ENCODE results near the gene SSTR1. TPM values are rescaled to one million over a fixed set of nuclear protein-coding genes. Genes with fewer than 3 reads are reported as not detected.

The SSTR1 gene
- total RNA-seq, 1 experiment from 2014 or later: not detected

DNA sequence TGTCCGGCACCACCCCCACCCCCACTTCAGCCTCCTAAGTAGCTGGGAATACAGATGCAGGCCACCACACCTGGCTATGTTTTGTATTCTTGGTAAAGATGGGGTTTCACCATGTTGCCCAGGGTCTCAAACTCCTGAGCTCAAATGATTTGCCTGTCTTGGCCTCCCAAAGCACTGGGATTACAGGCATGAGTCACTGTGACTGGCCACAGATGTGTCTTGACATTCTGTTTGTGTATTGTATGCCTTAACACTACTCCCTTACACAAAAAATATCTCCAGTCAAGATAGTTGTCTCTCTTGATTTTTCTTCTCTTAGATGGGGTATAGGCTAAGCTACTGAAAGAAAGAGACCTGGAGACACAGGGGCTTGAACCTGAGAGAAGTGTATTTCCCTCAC is 30.6 kb downstream of the SSTR1 start:
- no peak overlapping the region for H3K4me3 ChIP-seq
- H3K27me3 ChIP-seq (replicated peaks): peaks cover 4% of the 10 kb centered on the region; the same call in 1 of the 2 replicates
- H3K27ac ChIP-seq: no peak overlapping the region
- H3K9me3 ChIP-seq (replicated peaks): no peaks in the 10 kb centered on the region
- no peak for DNase-seq (ENCODE audit: low read depth in 1 of 2, low spot score in 2 of 2)
- H3K36me3 ChIP-seq: no peaks in the 10 kb centered on the region
- H3K4me1 ChIP-seq (replicated peaks): no peaks in the 10 kb centered on the region

DNA sequence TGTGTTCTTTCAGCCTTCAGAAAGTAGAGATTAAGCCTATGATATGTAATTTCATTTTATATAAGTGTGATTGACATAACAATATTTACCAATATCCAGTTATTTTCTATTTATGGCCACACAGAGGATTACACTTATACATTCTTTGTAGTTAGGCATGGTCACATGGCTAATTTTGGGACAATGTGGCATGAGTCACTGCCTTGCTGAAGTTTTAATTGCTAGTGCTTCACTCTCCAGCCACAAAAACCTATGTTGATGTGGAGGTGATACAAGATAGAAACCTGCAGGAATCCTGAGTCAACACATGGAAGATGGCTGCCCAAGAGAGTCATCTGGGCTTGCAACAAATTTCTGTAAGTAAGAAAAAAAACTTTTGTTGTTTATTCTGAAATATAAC is 31.2 kb downstream of the SSTR1 start:
- H3K36me3 ChIP-seq: no peaks in the 10 kb centered on the region
- H3K27ac ChIP-seq: no peak overlapping the region
- H3K4me3 ChIP-seq: no peak overlapping the region
- H3K4me1 ChIP-seq (replicated peaks): no peaks in the 10 kb centered on the region
- no peak for DNase-seq (ENCODE audit: low read depth in 1 of 2, low spot score in 2 of 2)
- H3K27me3 ChIP-seq (replicated peaks): peaks cover under 1% of the 10 kb centered on the region; the same call in 1 of the 2 replicates
- no peaks in the 10 kb centered on the region for H3K9me3 ChIP-seq (replicated peaks)

DNA sequence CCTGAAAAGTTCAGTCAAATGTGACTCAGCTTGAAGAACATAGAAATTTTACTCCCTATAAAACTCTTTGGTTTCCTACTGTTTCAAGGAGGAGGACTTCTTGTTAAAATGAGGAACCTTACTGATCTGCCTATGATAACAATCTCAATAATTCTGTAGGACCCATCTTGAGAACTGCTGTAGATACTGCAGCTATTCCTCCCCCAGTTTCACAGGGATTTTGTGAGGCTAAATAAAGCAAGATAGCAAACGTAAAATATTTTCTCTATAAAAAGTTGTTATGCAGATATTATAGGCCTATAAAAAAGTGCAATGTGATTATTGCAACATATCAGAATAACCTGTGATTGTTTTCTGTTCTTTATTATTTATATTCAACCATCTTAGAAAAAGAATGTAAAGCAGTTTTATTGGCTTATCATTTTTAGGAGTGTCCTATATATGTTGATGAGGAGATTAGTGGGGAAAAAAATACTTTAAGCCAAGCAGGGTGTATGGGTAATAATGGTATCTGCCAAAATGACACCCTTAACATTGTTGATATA is 36.1 kb downstream of the SSTR1 start:
- no peak for DNase-seq (ENCODE audit: low read depth in 1 of 2, low spot score in 2 of 2)
- no peak overlapping the region for H3K27ac ChIP-seq

DNA sequence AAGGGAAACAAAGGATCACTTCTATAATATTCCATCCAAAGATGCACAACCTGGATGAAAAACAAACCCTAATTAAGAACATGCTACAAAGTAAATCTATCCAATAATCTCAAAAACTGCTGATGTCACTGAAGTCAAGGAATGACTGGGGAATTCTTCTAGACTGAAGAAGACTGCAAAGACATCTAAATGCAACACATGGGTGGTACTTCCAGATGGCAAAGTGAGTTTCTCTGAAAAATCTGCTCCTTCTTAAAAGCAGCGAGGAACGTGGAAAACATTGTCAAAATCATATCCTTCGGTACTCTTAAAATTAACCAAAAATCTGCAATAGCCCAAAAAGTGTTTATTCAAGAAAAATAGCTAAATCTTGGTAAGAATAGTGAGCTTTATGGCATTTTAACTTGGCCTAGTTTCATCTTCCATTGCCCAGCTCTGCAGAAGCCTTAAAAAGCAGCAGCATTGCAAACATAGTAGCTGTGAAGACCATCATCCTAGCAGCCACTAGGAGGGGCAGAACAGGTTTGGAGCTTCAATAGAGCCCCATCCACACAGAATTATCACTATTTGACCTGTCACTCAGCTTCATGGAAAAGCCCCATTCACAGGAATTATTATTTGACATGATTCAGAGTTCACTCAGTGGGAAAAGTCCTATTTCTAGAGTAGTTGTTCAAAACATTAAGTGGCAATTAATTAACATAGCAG is 40.8 kb downstream of the SSTR1 start:
- H3K9me3 ChIP-seq (replicated peaks): no peaks in the 10 kb centered on the region
- H3K27ac ChIP-seq: no peak overlapping the region
- H3K27me3 ChIP-seq (replicated peaks): no peaks in the 10 kb centered on the region
- no peak overlapping the region for H3K4me3 ChIP-seq
- DNase-seq (ENCODE audit: low read depth in 1 of 2, low spot score in 2 of 2): no peak
- no peaks in the 10 kb centered on the region for H3K36me3 ChIP-seq
- H3K4me1 ChIP-seq (replicated peaks): no peaks in the 10 kb centered on the region

More for the DNA sequence above, 36.1 kb downstream of the SSTR1 start:
- no peaks in the 10 kb centered on the region for H3K4me1 ChIP-seq (replicated peaks)
- H3K4me3 ChIP-seq: no peak overlapping the region
- no peaks in the 10 kb centered on the region for H3K9me3 ChIP-seq (replicated peaks)
- no peaks in the 10 kb centered on the region for H3K27me3 ChIP-seq (replicated peaks)
- H3K36me3 ChIP-seq: no peaks in the 10 kb centered on the region

DNA sequence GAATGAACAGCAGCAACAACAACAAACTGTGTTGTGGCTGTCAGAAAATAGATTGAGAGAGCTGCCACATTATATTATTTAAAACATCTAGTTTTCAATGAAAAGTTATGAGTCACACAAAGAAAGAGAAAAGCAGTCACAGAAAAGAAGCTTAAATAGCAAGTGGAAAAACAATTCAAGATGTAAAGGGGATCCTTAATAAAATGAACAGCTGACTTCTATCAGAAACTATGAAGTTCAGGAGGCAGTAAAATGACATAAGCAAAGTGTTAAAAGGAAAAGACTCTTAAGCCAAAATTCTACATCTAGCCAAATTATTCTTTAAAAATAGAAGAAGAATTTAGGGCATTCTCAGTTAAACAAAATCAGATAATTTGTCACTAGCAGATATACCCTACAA is 42.6 kb downstream of the SSTR1 start:
- no peak for DNase-seq (ENCODE audit: low read depth in 1 of 2, low spot score in 2 of 2)
- Histone ChIP-seq H3K4me1 (replicated peaks) (no peaks in the 10 kb centered on the region), H3K9me3 (replicated peaks) (no peaks in the 10 kb centered on the region)

DNA sequence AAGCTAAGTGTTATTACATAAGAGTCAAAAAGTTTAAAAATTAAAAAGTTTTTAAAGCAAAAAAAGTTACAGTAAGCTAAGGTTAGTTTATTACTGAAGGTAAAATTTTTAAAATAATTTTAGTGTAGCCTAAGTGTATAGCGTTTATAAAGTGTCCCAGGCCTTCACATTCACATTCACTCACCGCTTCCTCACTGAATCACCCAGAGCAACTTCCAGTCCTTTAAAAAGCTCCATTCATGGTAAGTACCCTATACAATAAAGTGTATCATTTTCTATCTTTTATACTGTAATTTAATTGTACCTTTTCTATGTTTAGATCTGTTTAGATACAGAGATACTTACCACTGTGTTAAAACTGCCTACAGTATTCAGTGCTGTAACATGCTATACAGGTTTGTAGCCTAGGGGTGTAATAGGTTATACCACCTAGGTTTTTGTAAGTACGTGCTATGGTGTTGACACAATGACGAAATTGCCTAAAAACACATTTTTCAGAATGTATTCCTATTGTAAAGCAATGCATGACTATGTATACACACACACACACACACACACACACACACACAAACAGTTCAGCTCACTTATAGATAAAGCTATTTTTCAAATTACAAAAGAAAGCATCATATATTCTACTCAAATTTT is 44.5 kb downstream of the SSTR1 start:
- Histone ChIP-seq H3K36me3 (no peaks in the 10 kb centered on the region), H3K4me3 (no peak overlapping the region), H3K9me3 (replicated peaks) (no peaks in the 10 kb centered on the region), H3K27ac (no peak overlapping the region), H3K4me1 (replicated peaks) (no peaks in the 10 kb centered on the region), H3K27me3 (replicated peaks) (no peaks in the 10 kb centered on the region)
- DNase-seq (ENCODE audit: low read depth in 1 of 2, low spot score in 2 of 2): no peak

More for the DNA sequence above, 42.6 kb downstream of the SSTR1 start:
- no peak overlapping the region for H3K27ac ChIP-seq
- no peaks in the 10 kb centered on the region for H3K36me3 ChIP-seq
- H3K27me3 ChIP-seq (replicated peaks): no peaks in the 10 kb centered on the region
- no peak overlapping the region for H3K4me3 ChIP-seq

DNA sequence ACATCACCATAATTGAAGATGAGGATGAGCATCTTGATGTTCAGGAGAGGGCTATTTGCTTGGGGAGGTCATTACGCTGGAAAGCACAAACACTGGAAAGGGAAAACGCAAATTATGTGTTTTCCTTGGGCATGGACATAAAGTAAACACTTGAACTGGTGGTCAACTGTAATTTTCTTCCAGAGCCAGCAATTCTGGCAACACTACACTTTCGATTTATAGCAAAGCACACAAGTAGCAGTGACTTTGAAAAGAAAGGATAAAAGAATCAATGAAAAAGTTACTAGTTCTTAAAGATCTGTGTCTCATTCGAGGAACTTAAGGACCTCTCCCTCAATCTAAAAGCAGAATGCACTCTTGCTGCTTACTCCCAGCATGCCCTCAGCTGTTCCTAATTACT is 46.0 kb downstream of the SSTR1 start:
- Histone ChIP-seq H3K9me3 (replicated peaks) (no peaks in the 10 kb centered on the region), H3K4me3 (no peak overlapping the region), H3K27me3 (replicated peaks) (no peaks in the 10 kb centered on the region), H3K27ac (no peak overlapping the region), H3K36me3 (no peaks in the 10 kb centered on the region), H3K4me1 (replicated peaks) (no peaks in the 10 kb centered on the region)
- no peak for DNase-seq (ENCODE audit: low read depth in 1 of 2, low spot score in 2 of 2)

DNA sequence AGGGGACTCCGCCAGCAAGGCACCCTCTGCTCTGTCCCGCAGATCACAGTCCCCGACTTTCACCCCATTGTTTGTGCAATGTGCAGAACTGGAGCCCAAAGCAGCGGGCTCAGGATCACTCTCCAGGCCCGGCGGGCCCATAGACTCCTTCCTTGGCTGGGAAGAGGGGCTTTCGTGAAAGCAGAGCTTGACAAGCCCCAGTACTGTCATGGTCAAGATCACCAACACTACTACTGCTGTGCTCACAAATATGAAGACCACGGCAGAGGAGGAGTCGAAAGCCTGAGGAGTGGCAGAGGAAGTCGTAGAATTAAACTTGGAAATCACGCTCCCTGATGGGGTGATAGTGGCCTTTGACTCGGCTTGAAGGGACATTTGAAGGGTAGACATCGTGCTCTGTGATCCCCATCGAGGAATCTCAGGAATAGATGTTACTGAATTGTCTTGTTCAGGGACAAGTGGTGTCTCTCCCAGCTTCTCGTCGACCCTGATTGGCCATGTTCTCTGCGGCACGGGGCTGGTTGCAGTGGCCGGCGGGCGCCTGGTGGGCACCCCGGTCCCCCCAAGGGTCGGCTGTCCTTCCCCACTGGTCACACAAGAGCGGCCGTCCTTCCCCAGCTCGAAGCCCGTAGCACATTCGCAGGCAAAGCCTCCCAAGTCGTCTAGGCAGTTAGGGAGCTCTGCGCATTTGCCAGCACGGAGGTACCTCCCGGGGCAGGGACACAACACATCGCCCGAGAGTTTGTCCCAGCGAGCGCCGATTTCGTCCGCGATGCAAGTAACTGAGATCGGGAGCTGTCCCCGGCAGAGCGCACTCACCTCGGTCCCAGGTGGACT is 47.1 kb downstream of the SSTR1 start:
- DNase-seq (ENCODE audit: low read depth in 1 of 2, low spot score in 2 of 2): no peak
- H3K4me1 ChIP-seq (replicated peaks): no peaks in the 10 kb centered on the region
- no peak overlapping the region for H3K4me3 ChIP-seq
- H3K36me3 ChIP-seq: no peaks in the 10 kb centered on the region
- no peaks in the 10 kb centered on the region for H3K27me3 ChIP-seq (replicated peaks)
- H3K27ac ChIP-seq: no peak overlapping the region
- H3K9me3 ChIP-seq (replicated peaks): no peaks in the 10 kb centered on the region

DNA sequence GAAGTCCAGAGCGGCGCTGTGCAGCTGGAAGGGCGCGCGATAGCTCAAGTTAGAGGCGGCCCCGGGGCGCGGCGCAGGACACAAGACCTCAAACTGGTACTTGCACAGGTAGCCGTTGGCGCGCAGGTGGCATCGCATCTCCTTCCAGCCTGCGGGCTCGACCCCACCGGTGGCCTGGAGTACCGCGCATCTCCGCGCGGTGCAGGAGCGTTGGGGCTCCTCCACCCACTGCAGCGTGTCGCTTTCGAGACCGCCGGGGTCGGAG is 47.6 kb downstream of the SSTR1 start:
- no peak overlapping the region for H3K4me3 ChIP-seq
- H3K36me3 ChIP-seq: no peaks in the 10 kb centered on the region
- H3K27me3 ChIP-seq (replicated peaks): no peaks in the 10 kb centered on the region
- no peaks in the 10 kb centered on the region for H3K9me3 ChIP-seq (replicated peaks)
- H3K27ac ChIP-seq: no peak overlapping the region
- DNase-seq (ENCODE audit: low read depth in 1 of 2, low spot score in 2 of 2): no peak
- H3K4me1 ChIP-seq (replicated peaks): no peaks in the 10 kb centered on the region

DNA sequence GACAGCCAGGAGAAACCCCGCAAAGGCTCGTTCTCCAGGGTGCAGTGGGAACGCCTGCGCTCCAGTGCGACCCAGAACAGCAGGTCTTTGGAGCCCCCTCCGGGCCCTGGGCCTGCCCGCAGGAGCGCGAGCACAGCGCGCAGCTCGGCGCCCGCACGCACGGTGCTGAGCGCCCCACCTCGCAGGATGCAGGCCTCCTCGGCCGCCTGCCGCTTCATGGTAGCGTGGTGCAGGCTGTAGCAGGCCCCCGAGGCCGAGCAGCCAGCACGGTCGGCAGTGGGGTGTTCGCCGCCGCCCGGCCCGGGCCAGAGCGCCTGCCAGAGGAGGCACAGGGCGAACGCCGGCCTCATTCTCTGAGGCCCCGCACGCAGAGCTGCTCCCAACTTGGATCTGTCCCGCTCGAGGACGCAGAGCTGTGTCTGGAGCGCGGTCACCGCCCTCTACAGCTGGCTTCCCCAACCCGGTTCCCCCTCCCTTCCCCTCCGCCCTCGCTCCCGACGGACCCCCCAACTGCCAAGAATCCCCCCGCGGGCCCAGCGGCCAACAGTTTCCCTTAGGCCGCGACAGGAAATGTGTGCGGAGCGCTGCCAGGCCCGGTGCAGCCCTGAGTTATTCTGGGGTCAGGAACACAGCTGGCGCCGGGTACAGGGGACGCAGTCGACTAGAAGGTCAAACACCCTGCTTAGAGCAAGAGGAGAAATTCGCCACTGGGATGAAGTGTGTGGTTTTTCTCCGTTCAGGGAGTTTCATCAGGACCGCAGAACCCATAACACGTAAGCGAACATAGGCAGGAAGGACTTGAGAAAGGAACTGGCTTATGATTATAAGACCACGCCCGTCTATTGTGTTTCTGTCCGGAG is 48.2 kb downstream of the SSTR1 start, which contains the start of gene CLEC14A:
CLEC14A (minus strand) TSS at position 421 of the 860 bp plus-strand sequence; CDS start at position 350, 71 bp downstream.
- DNase-seq (ENCODE audit: low read depth in 1 of 2, low spot score in 2 of 2): no peak
- Histone ChIP-seq H3K27ac (no peak within 1 kb of the TSS), H3K4me3 (no peak within 1 kb of the TSS), H3K4me1 (replicated peaks) (no peaks in the 10 kb centered on the region), H3K9me3 (replicated peaks) (no peaks in the 10 kb centered on the region), H3K36me3 (no peaks in the 10 kb centered on the region), H3K27me3 (replicated peaks) (no peaks in the 10 kb centered on the region)

DNA sequence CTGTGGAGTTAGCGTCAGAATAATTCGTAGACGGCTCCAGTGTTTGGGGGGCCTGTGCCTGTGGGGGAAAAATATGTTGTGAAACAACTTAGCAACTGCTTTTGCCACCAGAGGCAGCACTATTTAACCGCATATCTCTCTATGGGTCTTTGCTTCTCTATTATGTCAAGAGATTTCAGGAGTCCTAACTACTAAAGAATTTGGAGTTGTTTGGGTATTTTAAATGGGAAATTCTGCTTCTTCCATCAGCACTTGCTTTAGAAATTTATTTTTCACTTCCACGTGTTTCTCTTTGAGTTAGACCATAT is 48.8 kb downstream of the SSTR1 start:
- no peaks in the 10 kb centered on the region for H3K36me3 ChIP-seq
- H3K4me3 ChIP-seq: no peak overlapping the region
- DNase-seq (ENCODE audit: low read depth in 1 of 2, low spot score in 2 of 2): no peak

DNA sequence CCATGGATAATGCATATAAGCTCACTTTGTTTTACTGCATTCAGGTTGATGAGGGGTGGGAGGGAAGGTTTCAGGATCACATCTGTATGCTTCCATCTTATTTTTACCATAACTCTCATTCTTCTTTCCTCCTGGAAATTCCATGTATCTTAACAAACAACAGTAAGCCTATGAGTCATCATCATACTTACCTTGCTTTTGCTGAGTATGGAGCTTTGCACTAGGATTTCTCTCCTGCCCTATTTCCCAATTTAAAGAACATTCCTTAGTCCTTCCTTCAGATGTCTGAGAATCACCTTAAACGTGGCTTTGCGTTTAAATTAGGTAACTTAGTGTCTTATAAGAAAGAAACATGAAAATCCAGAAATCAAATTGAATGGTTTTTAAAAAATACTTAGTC is 49.8 kb downstream of the SSTR1 start:
- Histone ChIP-seq H3K36me3 (no peaks in the 10 kb centered on the region), H3K27me3 (replicated peaks) (no peaks in the 10 kb centered on the region), H3K4me3 (no peak overlapping the region), H3K4me1 (replicated peaks) (no peaks in the 10 kb centered on the region), H3K9me3 (replicated peaks) (no peaks in the 10 kb centered on the region), H3K27ac (no peak overlapping the region)
- no peak for DNase-seq (ENCODE audit: low read depth in 1 of 2, low spot score in 2 of 2)

More for the DNA sequence above, 48.8 kb downstream of the SSTR1 start:
- H3K27ac ChIP-seq: no peak overlapping the region
- H3K9me3 ChIP-seq (replicated peaks): no peaks in the 10 kb centered on the region
- no peaks in the 10 kb centered on the region for H3K4me1 ChIP-seq (replicated peaks)
- no peaks in the 10 kb centered on the region for H3K27me3 ChIP-seq (replicated peaks)

DNA sequence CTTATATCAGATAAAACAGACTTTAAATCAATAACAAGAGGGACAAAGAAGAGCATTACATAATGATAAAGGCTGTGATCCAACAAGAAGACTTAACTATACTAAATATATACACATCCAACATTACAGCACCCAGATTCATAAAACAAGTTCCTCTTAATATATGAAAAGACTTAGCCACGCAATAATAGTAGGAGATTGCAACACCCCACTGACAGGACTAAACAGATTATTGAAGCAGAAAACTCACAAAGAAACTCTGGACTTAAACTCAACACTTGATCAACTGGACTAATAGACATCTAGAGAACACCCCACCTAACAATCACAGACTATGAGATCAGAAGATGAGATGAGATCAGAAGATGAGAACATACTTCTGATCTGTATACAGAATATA is 53.9 kb downstream of the SSTR1 start:
- DNase-seq (ENCODE audit: low read depth in 1 of 2, low spot score in 2 of 2): no peak
- Histone ChIP-seq H3K4me1 (replicated peaks) (no peaks in the 10 kb centered on the region), H3K27ac (no peak overlapping the region), H3K9me3 (replicated peaks) (no peaks in the 10 kb centered on the region), H3K36me3 (no peaks in the 10 kb centered on the region), H3K27me3 (replicated peaks) (no peaks in the 10 kb centered on the region), H3K4me3 (no peak overlapping the region)

Data from SJSA1 (cell line).